NCI-H748 (cell line): Measurements from ENCODE around the gene MYO18A.
"Not testable (repeated sequence)": the region's sequence is repeated elsewhere in the genome, so short reads cannot be mapped to it uniquely, and the experiment has no call there.

Source experiments
- DNase-seq: peaks from one replicate; lab custom pipeline; 2025; ENCODE audit not compliant: unreplicated experiment; lab: John Stamatoyannopoulos, UW

Gene MYO18A

DNA sequence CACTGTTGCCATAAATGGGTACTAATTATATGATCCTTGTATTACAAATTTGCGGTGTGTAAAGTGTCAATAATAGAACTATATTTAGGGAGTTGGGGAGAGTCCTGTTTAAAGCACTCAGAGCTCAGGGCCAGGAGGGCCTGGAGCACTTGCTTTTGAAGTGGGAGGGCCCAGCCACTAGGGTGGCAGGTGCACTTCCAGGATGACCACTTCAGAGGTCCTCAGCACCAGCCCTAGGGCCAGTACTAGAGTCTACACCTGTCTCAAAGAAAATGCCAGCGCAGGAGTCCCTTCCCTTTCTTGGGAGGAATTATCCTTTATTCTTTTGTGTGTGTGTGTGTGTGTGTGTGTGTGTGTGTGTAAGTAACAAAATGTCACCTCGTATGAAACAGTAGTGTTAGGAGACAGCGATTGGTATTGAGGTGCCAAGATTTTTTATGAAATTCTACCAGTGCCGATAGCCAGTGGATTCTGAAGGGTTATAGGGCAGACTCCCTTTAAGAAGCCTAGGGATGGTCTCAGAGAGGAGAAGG is 31.9 kb downstream of the MYO18A start:
- DNase-seq = peak; percentile 61

DNA sequence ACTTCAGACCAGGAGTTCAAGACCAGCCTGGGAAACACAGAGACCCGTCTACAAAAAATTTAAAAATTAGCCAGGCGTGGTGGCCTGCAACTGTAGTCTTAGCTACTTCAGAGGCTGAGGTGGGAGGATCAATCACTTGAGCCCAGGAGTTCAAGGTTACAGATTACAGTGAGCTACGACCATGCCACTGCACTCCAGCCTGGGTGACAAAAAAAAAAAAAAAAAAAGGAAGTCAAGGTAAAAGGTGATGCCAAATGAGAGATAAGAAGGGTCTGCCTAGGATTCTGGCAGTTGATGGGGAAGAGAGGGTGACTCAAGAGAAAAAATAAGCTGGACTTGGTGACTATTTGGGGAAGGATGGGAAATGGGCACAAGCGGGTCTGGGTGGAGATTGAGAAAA is 32.5 kb downstream of the MYO18A start:
- no peak for DNase-seq

DNA sequence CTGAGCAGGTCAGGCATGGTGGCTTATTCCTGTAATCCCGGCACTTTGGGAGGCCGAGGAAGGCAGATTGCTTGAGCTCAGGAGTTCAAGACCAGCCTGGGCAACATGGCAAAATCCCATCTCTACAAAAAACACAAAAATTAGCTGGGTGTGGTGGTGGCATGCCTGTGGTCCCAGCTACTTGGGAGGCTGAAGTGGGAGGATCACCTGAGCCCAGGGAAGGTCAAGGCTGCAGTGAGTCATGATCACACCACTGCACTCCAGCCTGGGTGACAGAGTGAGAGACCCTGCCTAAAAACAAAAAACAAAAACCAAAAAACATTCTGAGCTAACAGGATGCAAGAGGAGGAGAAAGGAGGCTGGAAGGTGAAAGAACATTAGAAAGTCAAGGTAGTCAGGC is 33.0 kb downstream of the MYO18A start:
- not testable (repeated sequence) for DNase-seq

DNA sequence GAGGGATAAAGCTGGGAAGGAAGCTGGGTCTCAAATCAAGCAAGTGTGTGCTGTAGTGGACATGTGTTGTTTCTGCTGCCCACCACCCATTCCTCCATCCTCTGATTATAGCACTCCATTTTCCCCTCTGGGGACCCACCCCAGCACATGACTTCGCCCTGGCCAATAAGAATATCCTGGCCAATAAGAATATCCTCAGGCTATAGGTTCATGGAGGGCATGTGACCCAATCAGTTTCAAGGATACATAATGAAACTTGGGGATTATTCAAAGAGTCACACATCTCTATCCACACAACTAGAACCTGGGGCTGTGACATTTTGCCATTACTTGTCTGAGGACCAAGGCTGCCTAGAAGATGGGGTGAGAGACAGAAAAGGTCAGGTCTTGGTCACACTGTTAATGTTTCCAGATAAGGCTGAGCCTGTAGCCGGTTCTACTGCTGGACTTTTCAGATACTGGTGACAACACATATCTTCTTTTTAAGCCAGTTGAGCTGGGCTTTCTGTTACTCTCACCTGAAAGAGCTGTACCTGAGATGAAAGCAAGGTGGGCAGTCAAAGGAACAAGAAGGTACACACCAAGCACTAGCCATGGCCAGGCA is 33.7 kb downstream of the MYO18A start:
- DNase-seq = no peak

DNA sequence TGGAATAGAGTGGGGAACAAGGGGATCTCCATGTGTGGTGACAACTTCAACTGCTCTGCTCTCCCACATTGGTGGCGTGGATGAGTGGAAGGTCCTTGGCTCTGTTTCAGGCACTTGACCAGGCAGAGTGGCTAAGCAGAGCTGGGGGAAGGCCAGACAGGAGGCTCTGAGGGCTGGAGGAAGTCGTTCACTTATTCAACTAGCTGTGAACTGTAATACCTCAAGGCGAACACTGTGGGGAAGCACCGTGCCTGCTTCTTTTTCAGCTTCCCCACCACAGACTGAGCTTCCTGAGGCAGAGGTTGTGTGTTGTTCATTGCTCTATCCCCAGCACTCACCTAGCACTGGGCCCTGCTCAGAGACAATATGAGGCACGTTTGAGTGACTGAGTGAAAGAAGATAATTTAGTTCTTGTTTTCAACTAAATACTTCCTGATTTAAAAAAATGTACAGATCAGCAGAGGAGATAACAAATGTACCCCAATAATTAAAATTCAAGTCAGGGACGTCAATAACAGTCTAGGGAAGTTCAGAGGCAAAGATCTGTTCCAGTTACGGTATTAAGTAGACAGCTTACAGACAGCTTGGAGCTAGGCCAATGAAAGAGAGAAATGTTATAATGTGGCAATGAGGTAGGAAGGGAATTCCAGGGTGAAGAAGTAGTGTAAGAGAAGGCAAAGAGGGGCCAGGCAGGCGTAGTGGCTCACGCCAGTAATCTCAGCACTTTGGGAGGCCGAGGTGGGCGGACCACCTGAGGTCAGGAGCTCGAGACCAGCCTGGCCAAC is 34.7 kb downstream of the MYO18A start:
- DNase-seq = peak; percentile 63

DNA sequence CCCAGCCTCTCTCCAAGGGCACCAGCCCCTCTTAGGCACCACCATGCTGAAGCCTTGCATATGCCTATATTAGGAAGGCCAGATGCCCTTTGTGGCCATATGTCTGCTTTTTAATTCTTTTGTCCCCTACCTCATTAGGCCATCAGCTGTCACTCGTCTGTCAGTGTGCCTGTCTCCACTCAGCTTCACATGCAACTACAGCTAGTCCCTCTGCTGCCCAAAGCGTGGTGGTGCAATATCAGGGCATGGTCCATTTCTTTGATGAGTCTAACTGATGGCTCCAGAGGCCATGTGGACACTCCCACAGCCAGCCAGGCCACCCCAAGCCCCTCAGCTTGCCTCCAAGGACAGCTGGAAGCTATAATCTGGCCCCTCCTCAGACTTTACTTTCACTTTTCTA is 36.3 kb downstream of the MYO18A start:
- peak; percentile 32 for DNase-seq

DNA sequence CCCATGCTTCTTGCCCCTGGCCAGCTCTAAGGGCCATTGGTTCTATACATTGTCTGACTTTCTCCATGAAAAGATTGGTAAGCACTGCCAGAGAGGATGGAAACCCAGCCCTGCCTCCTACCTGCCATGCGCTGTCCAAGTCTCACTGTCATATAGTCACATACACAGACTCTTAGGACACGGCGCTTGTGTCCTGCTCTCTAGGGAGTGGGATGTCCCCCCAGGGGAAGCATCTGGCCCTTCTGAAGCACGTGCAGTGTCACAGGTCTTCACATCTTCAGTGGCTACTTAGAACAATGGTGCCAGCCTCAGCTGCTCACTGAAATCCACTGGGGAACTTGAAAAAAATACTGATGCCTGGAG is 38.7 kb downstream of the MYO18A start:
- DNase-seq = no peak

DNA sequence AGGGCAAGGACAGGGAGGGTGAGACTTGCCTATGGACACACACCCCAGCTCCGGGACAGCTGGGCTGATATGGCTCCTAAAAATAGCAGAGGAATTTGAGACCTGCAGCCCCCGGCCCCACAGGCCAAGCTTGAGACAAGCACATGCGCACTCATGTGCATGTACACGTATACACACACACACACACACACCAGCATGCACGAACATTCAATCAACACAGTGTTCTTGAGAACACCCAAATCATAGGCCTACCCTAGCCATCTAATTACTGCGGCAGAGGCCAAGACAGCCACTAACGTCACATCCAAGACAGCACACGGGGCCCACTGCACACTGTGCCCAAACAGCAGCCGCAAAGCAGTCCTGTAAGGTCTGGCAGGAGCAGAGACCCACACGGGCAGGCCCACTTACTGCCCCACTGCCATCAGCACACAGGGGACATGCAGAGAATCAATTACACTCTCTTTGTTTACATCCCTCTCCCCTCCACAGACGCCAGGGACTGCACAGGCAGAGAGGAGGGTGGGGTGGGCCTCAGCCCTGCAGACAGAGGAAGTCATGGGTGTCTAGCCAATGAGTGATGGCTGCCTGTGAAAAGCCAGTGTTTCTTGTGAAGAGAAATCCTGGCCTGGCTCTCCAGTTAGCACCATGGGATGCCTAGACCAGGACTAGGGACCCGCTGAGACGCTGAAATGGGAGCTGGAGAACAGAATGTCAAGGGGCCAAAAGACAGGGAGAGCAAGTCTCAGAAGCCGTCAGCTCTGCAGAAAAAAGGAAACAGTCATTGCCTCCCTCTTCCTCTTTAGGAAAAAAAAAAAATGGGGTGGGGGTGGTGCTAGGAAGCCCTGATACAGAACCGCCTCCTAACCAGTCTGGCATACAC is 39.3 kb downstream of the MYO18A start:
- DNase-seq = peak; percentile 21

DNA sequence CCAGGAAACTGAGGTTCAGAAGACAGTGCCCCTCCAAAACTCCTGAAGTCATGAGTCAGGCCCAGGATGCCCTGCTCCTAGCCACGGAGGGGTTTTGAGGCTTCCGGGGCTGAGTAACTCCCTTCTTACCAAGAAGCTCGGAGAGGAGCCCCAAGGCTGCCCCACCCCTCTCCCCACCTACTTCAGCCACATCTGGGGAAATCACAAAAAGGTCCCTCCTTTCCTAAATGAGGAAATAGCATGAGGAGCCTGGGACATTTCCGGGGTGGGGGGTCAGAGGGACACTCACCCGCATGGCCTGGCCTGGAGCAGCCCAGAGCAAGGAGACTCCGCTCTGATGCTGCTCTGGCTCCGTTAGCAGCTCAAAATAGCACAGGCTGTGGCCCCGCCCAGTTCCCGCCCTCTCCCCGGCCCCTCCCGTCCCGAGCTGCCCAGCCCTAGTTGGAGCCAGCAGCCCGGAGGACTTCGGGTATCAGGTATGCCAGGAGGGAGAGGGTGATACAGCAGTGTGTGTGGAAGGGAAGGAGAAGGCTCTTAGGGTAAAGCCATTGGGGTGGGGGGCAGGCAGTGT is 40.1 kb downstream of the MYO18A start:
- no peak for DNase-seq

DNA sequence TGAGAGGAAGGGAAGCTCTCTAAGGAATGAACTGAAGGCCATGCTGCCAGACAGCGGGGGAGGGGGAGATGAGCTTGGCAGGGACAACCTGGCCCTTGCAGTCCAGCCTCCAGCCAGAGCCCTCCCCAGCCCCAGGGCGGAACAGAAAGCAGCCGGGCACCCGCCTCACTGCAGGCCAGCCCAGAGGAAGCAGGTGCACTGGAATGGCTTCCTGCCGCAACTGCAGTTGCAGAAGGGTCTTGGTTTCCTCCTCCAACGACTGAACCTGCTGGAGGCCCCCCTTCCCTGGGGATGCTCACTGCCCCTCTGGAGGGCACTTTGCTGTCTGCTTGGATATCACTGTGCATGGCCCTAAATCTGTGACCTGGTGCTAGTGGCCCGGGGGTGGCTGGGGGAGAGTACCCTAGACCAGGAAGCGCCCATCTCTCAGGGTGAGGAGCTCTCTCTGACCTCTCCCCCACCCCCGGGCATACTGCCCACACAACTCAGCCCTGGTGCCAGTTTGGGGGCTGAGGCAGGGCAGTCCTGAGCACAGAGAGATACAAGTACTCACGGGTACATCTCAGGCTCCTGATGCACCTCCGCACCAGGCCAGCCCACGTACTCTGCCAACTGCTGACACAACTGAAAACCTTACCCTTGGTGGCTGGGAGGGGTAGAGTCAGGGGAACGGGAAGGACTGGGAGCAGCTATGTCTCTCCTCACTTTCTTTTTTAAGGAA is 41.1 kb downstream of the MYO18A start:
- no peak for DNase-seq

DNA sequence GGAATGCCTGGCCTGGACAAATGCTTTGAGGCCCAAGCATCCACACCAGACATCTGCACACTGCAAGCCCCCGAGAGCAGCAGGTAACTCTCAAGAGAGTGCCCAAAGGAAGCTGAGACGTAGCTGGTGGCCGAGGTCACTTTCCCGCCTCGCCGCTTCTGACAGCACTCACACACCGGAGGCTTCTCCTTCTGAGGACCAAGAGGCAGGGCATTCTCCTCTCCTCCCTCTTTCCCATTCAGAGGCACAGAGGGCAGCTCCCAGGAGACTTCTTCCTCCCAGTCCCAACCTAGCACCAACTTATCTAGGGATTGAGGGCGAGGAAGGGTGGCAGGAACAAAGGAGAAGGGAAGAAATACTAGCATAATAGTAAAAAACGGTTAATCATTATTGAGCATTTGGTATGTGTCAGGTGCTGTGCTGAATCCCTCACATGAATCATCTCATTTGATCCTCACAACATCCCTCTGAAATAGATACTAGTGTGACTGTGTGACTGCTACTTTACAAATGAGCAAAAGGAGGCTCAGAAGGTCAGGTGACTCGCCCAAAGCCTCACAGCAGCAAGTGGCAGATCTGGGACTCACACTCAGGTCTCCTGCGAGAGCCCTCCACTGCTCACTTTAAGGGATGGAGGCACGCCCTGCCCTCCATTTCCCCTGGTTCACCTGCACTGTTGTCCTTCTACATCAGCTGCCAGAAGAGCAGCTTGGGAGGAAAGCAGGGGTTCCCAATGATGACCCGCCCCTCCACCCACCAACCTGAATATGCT is 41.8 kb downstream of the MYO18A start:
- DNase-seq = no peak

DNA sequence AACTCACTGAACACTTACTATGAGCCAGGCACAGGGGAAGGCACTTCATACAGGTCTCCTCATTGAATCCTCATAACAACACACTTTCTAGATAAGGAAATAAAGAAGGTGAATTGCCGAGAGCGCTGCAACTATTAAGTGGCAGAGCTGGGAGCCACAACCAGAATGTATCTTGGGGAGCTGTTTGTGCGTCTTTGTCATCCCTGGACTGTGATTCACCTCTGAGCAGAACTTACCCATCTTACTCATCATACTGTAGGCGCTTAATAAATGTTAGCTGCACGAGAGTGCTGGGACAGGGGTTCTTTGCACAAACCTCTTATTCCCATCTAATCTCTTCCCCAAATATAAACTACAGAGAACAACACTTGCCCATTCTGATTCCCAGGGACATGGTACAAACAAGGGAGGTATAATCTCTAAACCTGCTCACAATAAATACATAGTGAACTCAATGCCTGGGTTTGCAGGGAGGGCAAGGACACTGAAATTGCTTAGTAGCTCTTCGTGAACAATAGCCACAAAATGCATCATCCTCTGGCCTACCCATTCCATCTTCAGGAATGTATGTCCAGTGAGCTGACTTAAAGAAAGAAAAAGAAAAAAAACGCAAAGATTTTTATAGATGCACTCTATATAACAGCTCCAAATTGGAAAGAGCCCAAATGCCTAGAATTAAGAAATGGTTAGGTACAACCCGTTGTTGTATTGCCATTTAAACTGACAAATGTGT is 43.0 kb downstream of the MYO18A start:
- no peak for DNase-seq

DNA sequence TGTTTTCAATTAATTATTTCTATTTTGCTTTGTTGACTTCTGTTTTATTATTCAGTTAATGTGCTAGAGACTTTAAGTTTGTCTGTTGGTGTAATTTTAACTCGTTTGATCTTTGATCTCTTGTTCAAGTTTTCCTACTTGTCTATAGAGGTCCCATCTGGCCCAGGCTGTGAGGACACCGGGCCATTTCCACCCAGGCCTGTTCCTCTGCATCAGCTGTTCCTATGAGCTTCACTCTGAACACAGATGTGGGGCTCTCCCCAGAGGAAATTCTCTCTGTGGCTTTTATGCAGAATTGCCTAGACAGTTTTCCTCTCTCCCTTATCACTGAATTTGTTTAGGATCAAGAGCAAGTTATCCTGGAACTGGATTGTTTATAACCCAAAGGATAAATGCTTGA is 44.7 kb downstream of the MYO18A start:
- DNase-seq = no peak

DNA sequence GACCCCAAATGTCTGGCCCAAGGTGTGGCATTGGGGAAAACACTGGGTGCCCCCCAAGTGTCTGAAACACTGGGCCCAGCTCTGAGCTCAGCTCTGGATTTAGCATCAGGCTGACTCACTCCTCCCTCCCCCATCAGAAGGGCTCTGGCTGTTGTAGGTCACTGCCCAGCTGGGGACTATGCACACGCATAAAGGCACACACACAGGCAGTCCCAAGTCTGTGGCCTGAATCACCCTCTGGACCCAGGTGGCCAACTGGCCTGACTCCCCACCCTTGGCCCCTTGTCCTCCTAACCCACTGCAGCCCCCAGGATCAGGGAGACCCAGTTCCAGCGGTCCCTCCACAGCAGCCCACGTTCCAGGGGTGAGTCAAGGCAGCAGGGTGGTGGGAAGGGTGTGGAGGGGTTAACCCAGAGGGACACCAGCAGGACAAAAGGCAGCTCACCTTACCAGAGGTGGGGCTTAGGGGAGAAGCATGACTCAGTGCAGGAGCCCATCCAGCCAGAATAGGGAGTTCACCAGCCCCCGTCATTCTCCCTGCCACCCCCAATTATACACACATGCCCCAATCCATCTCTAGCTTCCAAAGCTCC is 47.0 kb downstream of the MYO18A start:
- no peak for DNase-seq

DNA sequence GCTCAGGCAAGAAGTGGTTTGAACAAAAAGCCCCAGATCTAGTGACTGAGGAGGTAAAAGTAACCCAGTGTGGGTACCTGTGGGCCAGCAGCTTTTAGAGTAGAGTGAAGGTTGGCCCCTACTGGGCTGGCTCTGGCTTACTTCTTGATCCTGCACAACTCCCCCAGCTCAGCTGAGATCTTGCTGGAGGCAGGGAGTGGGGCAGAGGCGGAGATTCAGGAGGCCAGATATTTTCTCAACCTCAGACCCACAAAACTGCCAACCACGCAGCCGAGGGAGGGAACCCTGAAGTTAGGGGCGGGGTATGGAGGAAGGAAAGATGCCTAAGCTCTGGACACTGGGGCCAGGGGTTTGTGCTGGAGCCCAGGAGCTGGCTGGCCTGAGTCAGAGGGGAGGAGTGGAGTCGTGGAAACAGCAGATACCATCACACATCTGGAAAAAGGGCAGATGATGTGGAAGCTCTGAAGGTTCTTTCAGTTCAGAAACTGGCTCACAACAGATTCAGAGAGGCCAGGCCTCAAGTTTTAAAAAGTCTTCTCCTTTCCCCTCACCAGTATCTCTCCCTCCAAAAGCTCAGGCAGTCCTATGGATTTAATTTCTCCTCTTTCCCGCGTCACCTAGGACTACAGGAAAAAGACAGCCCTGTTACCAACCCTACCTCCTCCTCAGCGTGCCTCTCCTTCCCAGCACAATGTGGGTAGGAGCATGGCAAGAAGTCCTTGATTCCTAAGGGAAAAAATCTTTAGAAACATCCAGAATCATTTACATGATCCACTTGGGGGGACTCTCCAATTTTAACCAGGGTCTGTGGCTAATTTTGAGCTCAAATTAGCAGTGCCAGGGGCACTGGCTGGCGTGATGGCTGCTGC is 48.1 kb downstream of the MYO18A start:
- DNase-seq = no peak

DNA sequence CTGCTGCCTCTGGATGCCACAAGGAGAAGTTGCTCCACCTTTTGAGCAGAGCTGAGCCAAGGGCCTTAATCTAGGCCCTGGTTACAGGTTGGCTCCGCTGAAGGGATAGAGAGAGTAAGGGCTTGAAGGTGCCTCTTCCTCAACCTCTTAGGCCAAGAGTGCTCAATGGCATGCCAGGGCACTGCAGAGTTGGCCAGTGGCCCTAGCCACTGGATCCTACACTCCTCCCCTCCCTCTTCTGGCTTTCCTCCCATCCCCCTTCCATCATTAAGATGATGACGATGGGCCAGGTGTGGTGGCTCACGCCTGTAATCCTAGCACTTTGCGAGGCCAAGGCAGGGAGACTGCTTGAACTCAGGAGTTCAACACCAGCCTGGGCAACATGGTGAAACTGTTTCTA is 50.5 kb downstream of the MYO18A start:
- no peak for DNase-seq

DNA sequence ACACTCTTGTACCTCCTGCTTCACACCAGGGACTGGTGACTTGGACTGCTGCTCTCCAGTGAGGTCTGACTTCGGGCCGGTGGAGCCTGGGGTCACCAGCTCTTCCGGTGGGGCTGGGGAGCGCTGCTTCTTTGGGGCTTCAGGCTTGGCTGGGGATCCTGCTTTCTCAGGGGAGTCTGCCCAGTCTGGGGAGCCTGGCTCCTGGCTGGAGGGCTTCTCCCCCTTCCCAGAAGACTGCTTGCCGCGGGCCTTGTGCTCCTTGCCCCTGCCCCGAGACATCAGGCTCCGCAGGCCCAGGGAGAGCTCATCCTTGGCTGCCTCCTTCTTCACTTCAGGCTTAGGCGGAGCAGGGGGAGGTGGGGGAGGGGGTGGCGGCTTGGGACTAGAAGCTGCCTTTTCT is 52.4 kb downstream of the MYO18A start:
- no peak for DNase-seq
